HG02759 (cell line): ENCODE results near the gene PLB1.

ENCODE experiments used
- ATAC-seq: cut with Tn5 transposase; IDR thresholded peaks from one replicate; pipeline ENCODE4 v1.9.1; 2021; ENCODE audit warnings: mild to moderate bottlenecking, moderate library complexity; ENCODE audit not compliant: unreplicated experiment

PLB1 gene

DNA sequence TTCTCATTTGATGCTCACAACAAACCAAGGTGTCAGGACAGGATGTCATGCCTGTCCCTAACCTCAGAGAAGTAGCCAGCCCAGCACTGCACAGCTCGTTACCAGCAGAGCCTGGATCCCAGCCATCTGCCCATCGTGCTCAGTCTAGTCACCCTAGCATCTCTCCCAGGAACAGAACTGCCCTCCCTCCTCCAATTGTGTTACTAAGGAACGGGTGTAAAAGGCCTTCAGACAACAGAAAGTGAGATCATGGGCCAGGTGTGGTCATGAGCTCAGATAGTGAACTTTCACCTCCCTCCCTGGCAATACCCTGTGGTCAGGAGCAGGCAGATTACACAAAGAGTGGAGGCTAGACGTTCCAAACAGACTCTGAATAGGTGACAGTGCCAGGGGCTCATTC, 144.0 kb downstream of the PLB1 start:
- no peak for ATAC-seq

GRCh38 chr2:28640260-28640907, 144.5 kb downstream of the PLB1 start:
- ATAC-seq = no peak

DNA sequence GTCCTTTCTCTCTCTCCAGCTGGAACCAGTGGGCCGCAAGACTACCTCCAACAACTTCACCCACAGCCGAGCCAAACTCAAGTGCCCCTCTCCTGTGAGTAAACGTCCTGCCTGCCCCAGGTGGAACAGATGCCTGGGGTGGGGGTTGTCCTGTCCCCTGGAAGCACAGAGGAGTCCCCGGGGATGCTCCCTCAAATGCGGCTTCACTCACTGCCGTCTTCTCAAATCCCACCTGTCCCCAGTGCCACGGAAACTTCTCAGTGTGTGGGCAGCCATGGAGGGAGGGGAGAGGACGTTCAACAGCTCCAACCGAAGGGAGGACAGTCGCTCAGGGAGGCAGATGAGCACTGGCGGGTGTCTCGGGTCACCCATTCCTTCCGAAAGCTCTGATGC, 145.0 kb downstream of the PLB1 start:
- ATAC-seq = no peak

DNA sequence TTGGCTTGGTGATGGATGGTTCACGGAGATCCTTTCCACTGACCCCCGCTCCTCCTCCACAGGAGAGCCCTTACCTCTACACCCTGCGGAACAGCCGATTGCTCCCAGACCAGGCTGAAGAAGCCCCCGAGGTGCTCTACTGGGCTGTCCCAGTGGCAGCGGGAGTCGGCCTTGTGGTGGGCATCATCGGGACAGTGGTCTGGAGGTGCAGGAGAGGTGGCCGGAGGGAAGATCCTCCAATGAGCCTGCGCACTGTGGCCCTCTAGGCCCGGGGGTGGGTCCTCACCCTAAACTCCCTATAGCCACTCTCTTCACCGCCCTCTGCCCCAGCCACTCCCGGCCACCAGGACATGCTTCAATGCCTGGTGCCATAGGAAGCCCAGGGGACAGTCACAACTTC, 146.9 kb downstream of the PLB1 start:
- no peak for ATAC-seq

DNA sequence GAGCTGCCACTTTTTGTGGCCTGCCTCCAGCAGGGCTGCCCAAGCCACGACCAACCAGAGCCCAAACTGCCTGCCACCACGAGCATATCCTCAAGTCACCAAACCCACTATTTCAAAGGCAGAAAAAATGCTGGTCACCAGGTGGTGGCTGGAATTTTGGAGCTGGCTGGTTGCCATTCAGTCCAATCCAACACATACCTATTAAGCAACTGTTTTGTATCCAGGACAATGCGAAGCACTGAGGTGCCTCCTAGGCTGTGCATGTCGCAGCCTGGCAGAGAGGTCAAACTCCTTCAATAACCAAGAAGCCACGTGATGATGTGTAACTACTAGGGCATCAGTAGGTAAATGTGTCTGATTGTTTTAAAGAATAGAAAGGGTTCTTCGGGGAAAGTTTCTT, 147.5 kb downstream of the PLB1 start:
- ATAC-seq = no peak

- no peak for ATAC-seq
Measured at GRCh38 chr2:28643911-28644334, 148.1 kb downstream of the PLB1 start.

DNA sequence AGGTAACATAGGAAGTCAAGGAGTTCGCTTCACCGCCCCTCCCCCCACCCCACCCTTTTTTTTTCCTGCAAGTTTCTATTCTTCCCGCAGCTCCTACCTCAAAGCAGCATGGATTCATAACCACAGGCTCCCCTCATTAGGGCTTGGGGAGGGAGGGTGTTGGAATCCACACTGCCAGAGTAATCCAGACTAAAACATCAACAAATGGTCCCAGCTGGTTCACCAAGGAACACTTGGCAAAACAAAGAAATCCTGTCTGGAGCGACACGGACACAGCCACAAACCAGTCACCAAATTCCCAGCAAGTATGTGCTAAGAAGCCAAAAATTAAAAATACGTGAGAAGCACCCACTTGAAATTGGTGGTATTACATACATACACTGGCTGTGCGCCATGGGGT, 148.9 kb downstream of the PLB1 start:
- ATAC-seq = no peak

DNA sequence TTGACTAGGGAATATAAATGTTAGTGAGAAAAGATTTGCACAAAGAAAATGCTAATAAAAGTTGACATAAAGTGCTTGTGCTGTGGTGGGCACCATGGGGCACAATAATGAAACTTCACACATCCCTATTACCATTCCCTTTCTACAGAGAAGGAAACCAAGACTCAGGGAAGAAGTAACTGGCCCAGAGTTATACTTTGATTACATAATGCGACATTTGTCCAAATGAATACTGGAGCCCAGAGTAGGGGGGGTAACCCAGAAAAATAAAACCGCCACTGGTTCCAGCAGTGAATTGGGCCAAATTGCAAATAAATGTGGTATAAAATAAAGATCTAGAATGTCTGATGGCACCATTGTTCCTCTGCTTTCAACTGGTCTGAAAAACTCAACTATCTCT, 149.7 kb downstream of the PLB1 start:
- no peak for ATAC-seq

- no peak for ATAC-seq
Measured at GRCh38 chr2:28647682-28648081, 151.8 kb downstream of the PLB1 start.

GRCh38 chr2:28648147-28648546, 152.3 kb downstream of the PLB1 start:
- no peak for ATAC-seq

- ATAC-seq = no peak
Measured at GRCh38 chr2:28648671-28649395, 153.0 kb downstream of the PLB1 start.

GRCh38 chr2:28649481-28650265, 153.8 kb downstream of the PLB1 start:
- peak; percentile 63 for ATAC-seq

DNA sequence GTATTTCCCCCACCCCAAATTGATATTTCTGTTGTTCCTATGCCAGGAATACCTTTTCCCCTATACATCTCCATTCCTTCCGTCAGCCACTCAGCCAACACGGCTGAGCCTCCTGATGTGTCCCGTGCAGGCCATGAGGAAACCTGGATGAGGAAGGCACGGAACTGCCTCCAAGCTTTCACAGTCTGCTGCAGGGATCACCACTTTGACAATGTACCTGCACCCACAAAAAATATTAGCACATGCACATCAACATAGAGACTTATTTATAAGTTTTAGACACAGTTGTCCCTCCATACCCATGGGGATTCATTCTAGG, 154.4 kb downstream of the PLB1 start:
- ATAC-seq = no peak

- ATAC-seq = no peak
Measured at GRCh38 chr2:28652217-28652616, 156.4 kb downstream of the PLB1 start.

- ATAC-seq = no peak
Measured at GRCh38 chr2:28653892-28654662, 158.2 kb downstream of the PLB1 start.

- no peak for ATAC-seq
Measured at GRCh38 chr2:28654663-28655320, 158.9 kb downstream of the PLB1 start.

- no peak for ATAC-seq
Measured at GRCh38 chr2:28656937-28657615, 161.2 kb downstream of the PLB1 start.

- ATAC-seq = no peak
Measured at GRCh38 chr2:28658369-28658768, 162.5 kb downstream of the PLB1 start.

DNA sequence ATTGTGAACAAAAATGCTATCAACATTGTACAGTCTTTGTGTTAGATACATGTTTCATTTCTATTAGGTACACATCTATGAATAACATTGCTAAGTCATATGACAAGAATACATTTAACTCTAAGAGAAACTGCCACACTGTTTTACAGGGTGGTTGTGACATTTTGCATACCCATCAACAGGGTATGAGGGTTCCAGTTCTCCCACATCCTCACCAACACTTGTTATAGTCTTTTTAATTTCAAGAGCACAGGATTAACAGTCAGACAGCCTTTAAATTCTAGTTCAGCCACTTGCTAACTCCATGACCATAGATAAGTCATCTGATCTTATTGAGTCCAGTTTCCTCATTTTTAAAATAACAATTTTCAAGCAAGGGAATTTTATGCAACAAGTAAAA, 163.3 kb downstream of the PLB1 start:
- ATAC-seq = no peak

DNA sequence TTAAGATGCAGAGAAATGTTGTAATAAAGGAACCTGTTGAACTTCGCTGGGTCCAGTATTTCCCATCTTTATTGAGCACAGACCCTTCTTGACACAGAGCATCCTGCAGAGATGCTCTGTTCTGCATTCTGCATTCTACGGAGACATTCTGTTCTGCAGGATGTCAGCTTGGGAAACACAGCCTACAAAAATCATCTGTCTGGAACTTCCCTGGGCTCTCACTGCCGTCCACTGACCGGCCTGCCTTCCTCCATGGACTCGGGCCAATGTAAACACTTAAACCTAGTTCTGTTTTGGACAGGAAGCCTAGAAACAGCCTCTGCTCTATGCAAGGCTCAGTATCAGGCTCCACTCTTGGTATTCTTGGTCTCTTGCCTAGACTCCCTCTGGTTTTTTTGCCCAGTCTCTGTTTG, 165.7 kb downstream of the PLB1 start:
- no peak for ATAC-seq
